ENCODE data around the gene ISG15.

- TF ChIP-seq ARNT (IDR thresholded peaks at IDR 0.05) (no peak), NFRKB (IDR thresholded peaks at IDR 0.05) (no peak), SP1 (IDR thresholded peaks at IDR 0.05) (no peak), ZNF384 (IDR thresholded peaks at IDR 0.05) (no peak), SUZ12 (IDR thresholded peaks at IDR 0.05) (no peak)
Observed at GRCh38 chr1:1058088-1058905, 45.0 kb downstream of the ISG15 start.

All from HEK293T (cell line).